ENCODE data around the gene PNP.

GRCh38 chr14:20422886-20423285, 46.3 kb upstream of the PNP start:
- TF ChIP-seq CTCF (IDR thresholded peaks at IDR 0.05) (no peak), POLR2AphosphoS5 (IDR thresholded peaks at IDR 0.05) (no peak), POLR2A (IDR thresholded peaks at IDR 0.05) (no peak), EP300 (IDR thresholded peaks at IDR 0.05) (no peak)
